H1 (cell line): ENCODE measurements around the gene FOXK1. TPM values are rescaled to one million over a fixed set of nuclear protein-coding genes. Genes with fewer than 3 reads are reported as not detected.

Experiments used
- CEBPB ChIP-seq: IDR thresholded peaks from 2 replicates; pipeline ENCODE4 v1.6.1; 2012; ENCODE audit warnings: low read depth, low read length
- CHD2 ChIP-seq: IDR thresholded peaks from 2 replicates; pipeline ENCODE4 v1.6.1; 2012; ENCODE audit warnings: low read length, improper control_type of control experiment
- CHD7 ChIP-seq: fragments of 300-600 bp; sonication (generic); IDR thresholded peaks from 2 replicates; pipeline ENCODE4 v1.7.1; 2012; ENCODE audit warnings: low read length, moderate library complexity, mild to moderate bottlenecking, inconsistent platforms; ENCODE audit not compliant: insufficient replicate concordance
- CREB1 ChIP-seq: IDR thresholded peaks from 2 replicates; pipeline ENCODE4 v1.6.1; 2012; ENCODE audit warnings: inconsistent platforms
- JUN ChIP-seq: IDR thresholded peaks from 2 replicates; pipeline ENCODE4 v1.6.1; 2011; ENCODE audit warnings: low read depth, mild to moderate bottlenecking, improper control_type of control experiment, low read length
- SIX5 ChIP-seq: IDR thresholded peaks from 2 replicates; pipeline ENCODE4 v1.6.1; 2011; ENCODE audit warnings: mild to moderate bottlenecking, low read depth, low read length
- SP4 ChIP-seq: IDR thresholded peaks from 2 replicates; pipeline ENCODE4 v1.6.1; 2012; ENCODE audit warnings: low read length, inconsistent platforms
- TBP ChIP-seq: IDR thresholded peaks from 2 replicates; pipeline ENCODE4 v1.6.1; 2011; ENCODE audit warnings: low read depth, low read length, improper control_type of control experiment
- polyA plus RNA-seq, 7 experiments: library from polyadenylated mRNA; depleted of rRNA in 3 of 7; stranded (reverse) in 5 of 7; unstranded in 2 of 7; fragments of >200 nt in 5 of 7; fragments of 200-250 nt in 2 of 7; gene quantifications; 1 replicate in 5 of 7; 2 replicates in 1 of 7; 4 replicates in 1 of 7; pipeline versions ENCODE4 v1.2.1 to v1.2.3, GENCODE V29; 2011 to 2013; ENCODE audit warnings: missing spikeins in 2 of 7, mixed read lengths in 2 of 7
- total RNA-seq: library from RNA; stranded (reverse); fragmentation: NEBNext Ultra II Directional; extraction: Animal tissue kit (Norgen Biotek cat#: 25700); gene quantifications from 2 replicates; pipeline ENCODE4 v1.2.1, GENCODE V29; 2021

FOXK1 gene
- total and polyA plus RNA-seq, 2 of the 8 experiments (the other 6 are each of a cell fraction or from before 2014, with no cell fraction given), result 2.0 to 8.5 TPM

GRCh38 chr7:4758111-4758510 is 76.0 kb downstream of the FOXK1 start (continued):
- TF ChIP-seq CHD7, result no peak
- TF ChIP-seq CEBPB, result no peak
- TF ChIP-seq SIX5, result no peak
- TF ChIP-seq JUN, result no peak
- no peak for TF ChIP-seq CREB1
- no peak for TF ChIP-seq CHD2
- no peak for TF ChIP-seq SP4
- no peak for TF ChIP-seq TBP
- TF ChIP-seq, all 59 proteins: peak for 0
